Hepatocyte (in vitro differentiated cells): Measurements from ENCODE around the gene SHBG.

Experiments used
- EZH2phosphoT487 ChIP-seq: fragments of 200-600 bp; sonication (generic); IDR thresholded peaks from one replicate; pipeline ENCODE4 v1.6.1; 2018; ENCODE audit warnings: antibody characterized with exemption, mild to moderate bottlenecking, low read depth, moderate library complexity; ENCODE audit not compliant: unreplicated experiment, severe bottlenecking
- TF ChIP-seq, protein P1 (sequence below): fragments of 200-600 bp; sonication (generic); IDR thresholded peaks from 2 replicates; pipeline ENCODE4 v1.5.1; 2016; ENCODE audit warnings: antibody characterized with exemption, mild to moderate bottlenecking; ENCODE audit not compliant: poor library complexity

DNA sequence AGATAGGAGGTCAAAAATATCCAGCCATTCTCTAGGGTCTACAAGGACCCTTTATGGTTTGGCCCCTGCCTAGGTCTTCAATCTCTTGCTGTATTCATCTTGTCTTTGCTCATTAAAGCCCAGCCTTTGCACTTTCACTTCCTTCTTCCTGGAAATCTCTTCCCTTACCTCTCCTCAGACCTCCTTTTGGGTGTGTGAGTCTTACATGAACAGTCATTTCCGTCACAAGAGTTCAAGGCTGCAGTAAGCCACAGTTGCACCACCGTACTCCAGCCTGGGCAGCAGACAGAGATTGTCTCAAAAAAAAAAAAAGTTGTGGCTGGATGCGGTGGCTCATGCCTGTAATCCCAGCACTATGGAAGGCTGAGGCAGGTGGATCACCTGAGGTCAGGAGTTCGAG, 14.8 kb downstream of the SHBG start:
- TF ChIP-seq, protein P1, sequence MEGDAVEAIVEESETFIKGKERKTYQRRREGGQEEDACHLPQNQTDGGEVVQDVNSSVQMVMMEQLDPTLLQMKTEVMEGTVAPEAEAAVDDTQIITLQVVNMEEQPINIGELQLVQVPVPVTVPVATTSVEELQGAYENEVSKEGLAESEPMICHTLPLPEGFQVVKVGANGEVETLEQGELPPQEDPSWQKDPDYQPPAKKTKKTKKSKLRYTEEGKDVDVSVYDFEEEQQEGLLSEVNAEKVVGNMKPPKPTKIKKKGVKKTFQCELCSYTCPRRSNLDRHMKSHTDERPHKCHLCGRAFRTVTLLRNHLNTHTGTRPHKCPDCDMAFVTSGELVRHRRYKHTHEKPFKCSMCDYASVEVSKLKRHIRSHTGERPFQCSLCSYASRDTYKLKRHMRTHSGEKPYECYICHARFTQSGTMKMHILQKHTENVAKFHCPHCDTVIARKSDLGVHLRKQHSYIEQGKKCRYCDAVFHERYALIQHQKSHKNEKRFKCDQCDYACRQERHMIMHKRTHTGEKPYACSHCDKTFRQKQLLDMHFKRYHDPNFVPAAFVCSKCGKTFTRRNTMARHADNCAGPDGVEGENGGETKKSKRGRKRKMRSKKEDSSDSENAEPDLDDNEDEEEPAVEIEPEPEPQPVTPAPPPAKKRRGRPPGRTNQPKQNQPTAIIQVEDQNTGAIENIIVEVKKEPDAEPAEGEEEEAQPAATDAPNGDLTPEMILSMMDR, result no peak
- TF ChIP-seq EZH2phosphoT487, result no peak
